DMS114 treated with DMSO at 0.1 percent for 48 hours (cell line): ENCODE results near the gene CD72.

Experiments
- DNase-seq: peaks from one replicate; lab custom pipeline; 2025; ENCODE audit not compliant: unreplicated experiment; lab: John Stamatoyannopoulos, UW

Gene CD72

GRCh38 chr9:35618325-35618727 lies at the start of gene CD72:
CD72 (minus strand) TSS chr9:35618413; CDS start chr9:35618303, 110 bp downstream.
- DNase-seq = no peak

- no peak for DNase-seq
Measured at GRCh38 chr9:35667939-35668338, 49.7 kb upstream of the CD72 start.

- DNase-seq = no peak
Measured at GRCh38 chr9:35666549-35666948, 48.3 kb upstream of the CD72 start.

- DNase-seq = no peak
Measured at GRCh38 chr9:35666045-35666444, 47.8 kb upstream of the CD72 start.

GRCh38 chr9:35665471-35665818 lies 47.2 kb upstream of the CD72 start:
- no peak for DNase-seq

- DNase-seq = peak; percentile 42
Measured at GRCh38 chr9:35664531-35665470, 46.6 kb upstream of the CD72 start, which contains the start of gene ARHGEF39. ARHGEF39 (minus strand) TSS chr9:35665195; CDS start chr9:35665169, 26 bp downstream.

- DNase-seq = no peak
Measured at GRCh38 chr9:35662437-35662836, 44.2 kb upstream of the CD72 start.

GRCh38 chr9:35661756-35662350 lies 43.6 kb upstream of the CD72 start:
- no peak for DNase-seq

- peak; percentile 30 for DNase-seq
Measured at GRCh38 chr9:35660966-35661415, 42.8 kb upstream of the CD72 start.

GRCh38 chr9:35659340-35659739 lies 41.1 kb upstream of the CD72 start:
- no peak for DNase-seq

- peak; percentile 24 for DNase-seq
Measured at GRCh38 chr9:35658968-35659220, 40.7 kb upstream of the CD72 start.

- peak; percentile 77 for DNase-seq
Measured at GRCh38 chr9:35658137-35658967, 40.1 kb upstream of the CD72 start, which contains the start of gene CCDC107. CCDC107 (plus strand) TSS chr9:35658292; CDS start chr9:35658380, 88 bp downstream.

GRCh38 chr9:35657546-35658136 lies 39.4 kb upstream of the CD72 start, which contains the start of gene RMRP:
RMRP (minus strand) TSS chr9:35658019.
- DNase-seq = peak; percentile 92

GRCh38 chr9:35656831-35657545 lies 38.8 kb upstream of the CD72 start:
- DNase-seq = no peak

- no peak for DNase-seq
Measured at GRCh38 chr9:35656348-35656747, 38.1 kb upstream of the CD72 start.

- DNase-seq = no peak
Measured at GRCh38 chr9:35653611-35654010, 35.4 kb upstream of the CD72 start.

- no peak for DNase-seq
Measured at GRCh38 chr9:35652829-35653209, 34.6 kb upstream of the CD72 start.

- DNase-seq = no peak
Measured at GRCh38 chr9:35651956-35652828, 34.0 kb upstream of the CD72 start.

- DNase-seq = no peak
Measured at GRCh38 chr9:35650341-35651158, 32.3 kb upstream of the CD72 start, which contains the start of gene SIT1. SIT1 (minus strand) TSS chr9:35650931; CDS start chr9:35650853, 78 bp downstream.
